AML-193 (cell line): ENCODE results near the gene TIE1.

Experiments used
- DNase-seq, 2 experiments: peaks; one replicate each; lab custom pipeline; 2025; lab: John Stamatoyannopoulos, UW

The TIE1 gene

DNA sequence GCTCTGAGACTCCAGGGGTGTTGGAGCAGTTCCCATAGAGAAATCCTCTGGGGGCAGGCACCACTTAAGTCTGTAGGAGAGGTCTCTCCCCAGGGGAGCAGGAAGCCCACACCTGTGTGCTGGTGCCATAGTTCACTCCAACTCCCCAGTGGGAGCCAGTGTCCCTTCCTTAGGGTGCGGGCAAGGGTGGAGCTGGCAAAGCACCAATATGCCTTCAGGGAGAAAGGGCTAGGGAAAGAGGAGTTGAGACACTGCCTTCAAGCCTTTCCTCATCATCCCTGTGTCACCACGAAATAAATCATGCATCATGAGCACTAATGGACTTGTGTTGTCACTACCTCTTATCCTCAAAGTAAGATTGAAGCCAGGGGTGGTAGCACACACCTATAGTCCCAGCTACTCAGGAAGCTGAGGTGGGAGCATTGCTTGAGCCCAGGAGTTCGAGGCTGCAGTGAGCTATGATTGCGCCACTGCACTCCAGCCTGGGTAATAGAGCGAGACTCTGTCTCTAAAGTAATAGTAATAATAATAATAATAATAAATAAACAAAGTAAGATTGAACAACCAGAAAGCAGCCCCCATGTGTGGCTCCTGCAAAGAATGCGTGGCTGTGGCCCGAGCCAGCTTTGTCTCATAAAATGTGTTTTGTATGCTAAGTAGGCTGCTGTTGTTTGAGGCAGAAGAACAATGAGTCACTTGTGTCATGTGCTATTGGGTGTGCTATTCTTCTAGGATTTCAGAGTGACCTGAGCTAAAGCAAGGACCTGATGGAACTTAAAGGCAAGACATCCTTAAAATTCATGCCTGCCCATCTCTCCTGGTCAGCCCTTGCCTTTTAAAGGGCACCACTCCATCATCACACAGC is 6.7 kb upstream of the TIE1 start:
- no peak for DNase-seq

DNA sequence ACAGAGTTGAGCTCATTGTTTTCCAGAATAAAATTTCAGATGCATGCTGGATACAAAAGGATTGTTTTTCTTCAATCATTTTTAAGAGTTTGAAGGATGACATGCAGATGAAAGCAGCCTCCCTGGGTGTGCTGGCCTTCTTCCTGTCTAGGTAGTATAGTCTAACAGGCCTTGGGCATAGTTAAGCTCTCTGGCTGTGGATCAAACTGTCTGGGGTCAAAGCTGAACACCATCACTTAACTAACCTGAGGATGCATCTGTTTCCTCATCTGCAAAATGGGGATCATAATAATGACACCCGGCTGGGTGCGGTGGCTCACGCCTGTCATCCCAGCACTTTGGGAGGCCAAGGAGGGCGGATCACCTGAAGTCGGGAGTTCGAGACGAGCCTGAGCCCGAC is 6.0 kb upstream of the TIE1 start:
- DNase-seq, result no peak

DNA sequence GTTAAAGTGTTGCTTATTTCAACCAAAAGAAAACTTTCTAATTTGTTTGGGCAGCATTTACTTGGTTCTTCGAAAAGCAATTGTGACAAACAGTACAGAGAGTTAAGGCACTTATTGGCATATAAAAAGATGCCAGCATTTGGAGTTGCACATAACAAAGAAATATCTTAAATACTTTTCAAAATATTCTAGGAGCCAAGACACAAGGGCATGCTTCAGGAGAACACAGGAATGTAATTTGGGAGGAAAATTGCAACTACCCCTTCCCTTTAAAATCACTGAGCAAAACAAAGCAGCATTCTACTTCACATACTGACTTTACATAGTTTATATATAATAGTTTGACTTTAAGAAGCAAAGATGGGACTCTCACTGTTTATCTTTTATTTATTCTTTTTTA is 4.6 kb upstream of the TIE1 start:
- no peak for DNase-seq

DNA sequence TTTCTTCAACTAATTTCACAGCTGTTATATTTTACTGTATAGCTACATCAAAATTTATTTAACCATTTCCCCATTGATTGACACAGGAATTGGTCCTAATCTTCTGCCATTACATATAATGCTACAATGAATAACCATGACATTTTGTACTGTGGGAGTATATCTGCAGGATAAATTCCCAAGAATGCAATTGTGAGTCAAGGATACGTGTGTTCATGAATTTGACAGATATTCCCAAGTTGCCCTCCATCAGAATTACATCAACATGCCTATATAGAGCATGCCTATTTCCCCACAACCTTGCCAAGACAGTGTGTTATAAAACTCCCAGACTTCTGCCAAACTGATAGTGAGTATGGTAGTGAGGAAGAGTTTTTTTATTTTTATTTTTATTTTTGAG is 2.7 kb upstream of the TIE1 start:
- no peak for DNase-seq

DNA sequence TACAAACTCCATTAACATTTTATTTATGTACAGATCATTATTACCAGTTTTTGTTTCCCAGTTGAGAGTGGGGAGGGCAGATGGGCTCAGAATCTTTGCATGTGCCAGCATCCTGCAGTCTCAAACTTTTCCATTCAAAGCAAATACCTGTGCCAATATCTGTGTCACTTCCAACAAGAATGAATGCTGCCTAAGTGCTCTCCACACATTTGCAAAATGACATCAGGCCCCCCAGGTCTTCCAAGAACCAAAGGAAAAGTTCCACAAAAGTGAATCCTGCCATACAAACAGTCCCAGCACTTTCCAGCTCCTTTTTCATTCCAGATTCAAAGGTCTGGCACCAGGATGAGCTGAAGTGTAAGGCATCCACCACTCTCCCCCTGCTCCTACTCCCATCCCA is 1.7 kb upstream of the TIE1 start:
- no peak for DNase-seq

DNA sequence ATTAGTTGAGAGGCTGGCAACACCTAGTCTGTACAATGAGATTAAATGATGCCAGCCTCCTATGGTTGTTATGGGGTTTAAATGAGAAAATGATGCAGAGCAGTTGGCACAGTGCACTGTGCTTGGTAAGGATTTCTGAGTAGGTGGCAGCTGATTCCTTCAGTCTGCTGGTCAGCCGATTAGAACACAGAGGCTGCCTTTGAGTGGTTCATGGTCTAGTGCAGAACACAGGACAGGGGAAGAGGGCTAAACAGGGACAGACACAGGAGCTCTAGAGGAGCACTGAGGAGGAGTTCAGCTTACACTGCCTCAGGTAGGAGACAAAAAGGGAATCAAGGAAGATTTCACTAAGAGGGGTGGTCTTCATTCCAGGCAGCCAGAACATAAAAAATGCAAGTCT is 1.4 kb downstream of the TIE1 start:
- no peak for DNase-seq

DNA sequence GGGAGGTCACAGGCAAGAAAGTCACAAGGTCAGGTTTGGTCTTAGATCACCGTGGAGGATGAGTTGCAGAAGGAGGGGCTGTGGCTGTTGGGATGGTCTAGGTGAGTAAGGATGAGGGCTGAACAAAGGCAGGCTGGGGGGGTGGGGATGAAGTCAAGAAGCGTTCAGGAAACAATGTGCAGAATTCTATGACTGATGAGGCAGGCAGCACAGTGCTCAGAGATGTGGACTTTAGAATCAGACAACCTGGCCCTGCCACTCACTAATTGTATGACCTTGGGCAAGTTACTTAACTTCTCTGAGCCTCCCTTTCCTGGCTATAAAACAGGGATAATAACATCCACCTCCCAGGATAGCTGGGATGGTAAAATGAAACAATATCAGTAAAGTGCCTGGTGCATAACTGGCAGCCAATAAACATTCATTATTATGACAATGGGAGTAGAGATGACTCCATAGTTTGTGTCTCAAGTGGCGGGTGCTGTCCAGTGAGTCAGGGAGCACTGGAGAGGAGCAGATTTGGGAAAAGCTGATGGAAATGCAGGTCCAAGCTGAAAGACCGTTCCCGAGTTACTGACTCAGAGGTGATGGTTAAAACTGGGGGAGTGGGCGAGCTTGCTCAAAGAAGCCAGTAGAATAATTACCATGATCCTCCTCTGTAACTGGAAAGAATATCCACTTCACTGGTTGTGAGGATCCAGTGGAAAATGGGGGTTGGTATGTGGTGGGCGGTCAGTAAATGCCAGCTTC is 2.1 kb downstream of the TIE1 start:
- no peak for DNase-seq

DNA sequence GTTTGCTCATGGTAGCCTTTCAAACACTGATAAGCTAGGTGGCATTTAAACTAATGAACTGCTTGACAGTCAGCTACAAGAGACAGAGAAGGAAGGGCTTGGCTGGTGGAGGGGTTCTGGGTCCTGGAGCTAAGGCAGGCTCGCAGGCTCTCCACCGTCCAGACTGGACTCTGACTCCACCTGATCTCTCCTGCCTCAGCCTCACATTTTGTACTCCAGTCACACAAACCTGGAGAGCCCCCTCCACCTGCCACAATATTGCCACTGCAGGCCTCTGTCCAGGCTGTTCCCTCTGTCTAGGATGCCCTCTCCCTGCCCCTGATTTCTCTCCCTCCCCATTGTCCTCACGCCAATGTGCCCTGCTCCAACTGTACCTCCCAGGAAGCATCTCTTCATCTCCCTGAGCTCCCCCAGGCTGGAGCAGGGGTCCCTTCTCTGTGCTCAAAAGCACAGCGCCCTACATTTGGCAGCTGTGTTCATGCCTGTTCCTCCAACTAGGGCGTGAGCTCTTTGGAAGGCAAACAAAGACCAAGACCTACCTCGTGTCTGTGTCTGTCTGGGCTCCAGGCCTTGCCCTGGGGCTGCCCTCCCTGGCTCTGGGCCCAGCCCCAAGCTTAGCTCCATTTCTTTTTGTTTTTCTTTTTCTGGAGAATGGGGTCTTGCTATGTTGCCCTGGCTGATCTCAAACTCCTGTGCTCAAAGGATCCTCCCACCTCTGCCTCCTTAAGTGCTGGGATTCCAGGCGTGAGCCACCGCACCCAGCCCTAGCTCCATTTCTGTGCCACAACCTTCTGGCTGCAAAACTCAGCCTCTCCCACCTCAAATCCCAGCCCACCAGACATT is 2.9 kb downstream of the TIE1 start:
- no peak for DNase-seq

DNA sequence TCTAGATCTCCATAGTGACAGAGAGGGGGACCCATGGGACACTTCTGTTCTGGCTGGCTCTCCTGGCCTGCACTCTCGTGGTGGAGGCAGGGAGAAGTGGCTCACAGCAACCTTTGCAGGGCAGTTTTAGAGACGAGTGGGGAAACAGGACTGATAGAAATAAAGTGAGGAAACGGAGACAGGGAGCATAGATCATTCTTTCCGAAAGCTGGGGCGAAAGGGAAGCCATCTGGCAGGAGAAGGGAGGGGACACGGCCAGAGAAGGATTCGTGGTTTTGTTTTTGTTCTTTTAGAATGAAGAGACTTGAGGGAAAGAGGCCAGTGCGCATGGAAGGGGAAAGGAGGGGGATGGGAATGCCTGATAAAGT is 3.5 kb downstream of the TIE1 start:
- DNase-seq, result no peak

DNA sequence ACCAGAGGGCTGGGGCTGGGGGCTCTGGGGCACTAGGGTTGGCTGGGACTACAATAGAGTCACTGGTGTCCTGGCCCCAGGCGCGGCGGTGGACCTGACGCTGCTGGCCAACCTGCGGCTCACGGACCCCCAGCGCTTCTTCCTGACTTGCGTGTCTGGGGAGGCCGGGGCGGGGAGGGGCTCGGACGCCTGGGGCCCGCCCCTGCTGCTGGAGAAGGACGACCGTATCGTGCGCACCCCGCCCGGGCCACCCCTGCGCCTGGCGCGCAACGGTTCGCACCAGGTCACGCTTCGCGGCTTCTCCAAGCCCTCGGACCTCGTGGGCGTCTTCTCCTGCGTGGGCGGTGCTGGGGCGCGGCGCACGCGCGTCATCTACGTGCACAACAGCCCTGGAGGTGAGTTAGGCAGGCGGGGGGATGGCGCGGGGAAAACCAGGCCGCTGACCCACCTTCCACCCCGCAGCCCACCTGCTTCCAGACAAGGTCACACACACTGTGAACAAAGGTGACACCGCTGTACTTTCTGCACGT is 4.1 kb downstream of the TIE1 start:
- DNase-seq, result no peak

DNA sequence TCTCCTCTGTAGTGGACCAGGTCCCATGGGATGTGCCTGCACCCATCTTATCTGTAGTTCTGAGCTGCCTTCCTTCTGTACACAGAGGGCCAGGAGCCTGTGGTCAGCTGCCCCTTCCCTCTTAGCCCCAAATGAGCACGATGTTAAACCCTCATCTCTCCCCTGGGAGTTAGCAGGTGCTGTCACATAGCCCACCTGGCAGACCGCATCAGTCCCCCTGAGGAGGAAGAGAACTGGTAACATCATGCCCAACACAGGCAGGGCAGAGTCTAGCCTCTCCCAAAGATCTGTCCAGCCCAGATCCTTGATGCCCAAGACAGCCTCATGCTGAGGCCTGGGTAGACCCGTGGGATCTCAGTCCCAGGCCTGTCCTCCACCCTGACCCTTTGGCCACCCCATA is 4.7 kb downstream of the TIE1 start:
- no peak for DNase-seq

DNA sequence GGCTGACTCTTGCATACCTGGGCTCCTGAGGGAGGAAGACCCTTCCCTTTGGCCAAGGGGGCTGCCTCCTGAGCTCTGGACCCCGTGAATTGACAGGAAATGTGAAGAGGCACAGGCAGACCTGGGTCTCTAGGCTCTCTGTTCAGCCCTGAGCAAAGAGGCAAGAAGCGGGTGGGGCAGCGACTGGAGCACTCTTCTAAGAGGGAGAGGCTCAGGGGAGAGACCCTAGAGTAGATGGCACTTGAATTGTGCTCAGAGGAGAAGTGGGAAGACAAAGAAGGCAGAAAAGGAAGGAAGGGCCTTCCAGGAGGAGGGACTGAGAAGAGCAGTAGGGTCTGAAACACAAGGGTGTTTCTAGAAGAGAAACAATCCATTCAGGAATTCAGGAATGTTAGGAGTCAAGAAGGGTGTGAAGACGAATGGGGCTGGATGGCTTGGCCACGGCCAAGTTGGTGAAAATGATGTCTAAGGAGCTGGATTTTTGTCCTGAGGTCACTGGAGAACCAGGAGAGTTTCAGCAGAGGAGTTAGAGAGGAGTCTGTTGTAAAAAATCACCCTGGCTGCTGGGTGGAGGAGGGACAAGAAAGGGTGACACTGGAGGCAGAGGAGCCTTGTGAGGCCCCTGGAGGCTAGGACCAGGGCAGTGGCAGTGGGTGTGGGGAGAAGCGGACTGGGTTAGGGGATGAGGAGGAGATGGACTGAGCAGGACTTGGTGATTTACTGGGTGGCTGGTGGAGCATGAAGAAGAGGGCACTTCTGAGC is 5.3 kb downstream of the TIE1 start:
- DNase-seq, result no peak

DNA sequence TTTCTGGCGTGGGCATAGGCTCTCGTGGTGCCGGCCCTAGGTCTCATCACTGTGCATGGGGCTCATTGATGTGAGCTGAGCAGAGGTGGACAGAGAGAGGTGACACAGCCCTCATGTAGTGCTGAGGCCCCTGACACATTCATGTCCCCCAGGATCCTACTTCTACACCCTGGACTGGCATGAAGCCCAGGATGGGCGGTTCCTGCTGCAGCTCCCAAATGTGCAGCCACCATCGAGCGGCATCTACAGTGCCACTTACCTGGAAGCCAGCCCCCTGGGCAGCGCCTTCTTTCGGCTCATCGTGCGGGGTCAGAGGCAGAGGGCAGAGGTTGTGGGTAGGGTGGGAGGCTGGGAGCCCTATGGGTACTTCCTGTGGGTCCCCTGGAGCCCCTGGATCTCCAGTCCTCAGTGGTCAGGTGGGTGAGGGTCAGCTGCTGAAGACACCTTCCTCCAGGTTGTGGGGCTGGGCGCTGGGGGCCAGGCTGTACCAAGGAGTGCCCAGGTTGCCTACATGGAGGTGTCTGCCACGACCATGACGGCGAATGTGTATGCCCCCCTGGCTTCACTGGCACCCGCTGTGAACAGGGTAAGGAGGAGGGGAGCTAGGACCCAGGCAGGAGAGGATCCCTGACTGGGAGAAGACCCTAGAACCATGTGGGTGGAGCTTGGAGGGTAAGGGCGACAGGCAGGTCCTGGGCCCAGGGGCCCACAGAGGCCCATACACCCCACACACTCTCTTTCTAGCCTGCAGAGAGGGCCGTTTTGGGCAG is 6.1 kb downstream of the TIE1 start:
- DNase-seq, result no peak

DNA sequence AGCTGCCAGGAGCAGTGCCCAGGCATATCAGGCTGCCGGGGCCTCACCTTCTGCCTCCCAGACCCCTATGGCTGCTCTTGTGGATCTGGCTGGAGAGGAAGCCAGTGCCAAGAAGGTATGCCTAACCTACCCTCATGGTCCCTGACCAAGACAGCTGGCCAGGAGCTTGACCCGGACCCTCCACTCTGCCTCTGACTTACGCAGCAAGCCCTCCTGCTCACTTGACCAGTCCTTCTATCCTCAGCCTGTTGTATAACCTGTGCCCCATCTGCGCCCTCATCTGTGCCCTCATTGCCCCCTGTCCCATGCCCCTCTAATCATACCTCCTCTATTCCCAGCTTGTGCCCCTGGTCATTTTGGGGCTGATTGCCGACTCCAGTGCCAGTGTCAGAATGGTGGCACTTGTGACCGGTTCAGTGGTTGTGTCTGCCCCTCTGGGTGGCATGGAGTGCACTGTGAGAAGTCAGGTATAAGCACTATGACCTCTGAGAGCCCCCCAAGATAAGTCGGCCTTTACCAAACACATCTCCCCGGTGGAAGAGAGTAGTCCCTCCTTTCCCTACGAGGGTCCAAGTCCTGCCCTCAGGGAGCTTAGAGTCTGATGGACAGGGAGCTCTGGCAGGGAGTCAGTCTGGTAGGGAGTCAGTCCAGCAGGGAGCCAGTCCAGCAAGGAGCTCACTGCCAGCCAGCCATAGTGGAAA is 6.8 kb downstream of the TIE1 start:
- no peak for DNase-seq

DNA sequence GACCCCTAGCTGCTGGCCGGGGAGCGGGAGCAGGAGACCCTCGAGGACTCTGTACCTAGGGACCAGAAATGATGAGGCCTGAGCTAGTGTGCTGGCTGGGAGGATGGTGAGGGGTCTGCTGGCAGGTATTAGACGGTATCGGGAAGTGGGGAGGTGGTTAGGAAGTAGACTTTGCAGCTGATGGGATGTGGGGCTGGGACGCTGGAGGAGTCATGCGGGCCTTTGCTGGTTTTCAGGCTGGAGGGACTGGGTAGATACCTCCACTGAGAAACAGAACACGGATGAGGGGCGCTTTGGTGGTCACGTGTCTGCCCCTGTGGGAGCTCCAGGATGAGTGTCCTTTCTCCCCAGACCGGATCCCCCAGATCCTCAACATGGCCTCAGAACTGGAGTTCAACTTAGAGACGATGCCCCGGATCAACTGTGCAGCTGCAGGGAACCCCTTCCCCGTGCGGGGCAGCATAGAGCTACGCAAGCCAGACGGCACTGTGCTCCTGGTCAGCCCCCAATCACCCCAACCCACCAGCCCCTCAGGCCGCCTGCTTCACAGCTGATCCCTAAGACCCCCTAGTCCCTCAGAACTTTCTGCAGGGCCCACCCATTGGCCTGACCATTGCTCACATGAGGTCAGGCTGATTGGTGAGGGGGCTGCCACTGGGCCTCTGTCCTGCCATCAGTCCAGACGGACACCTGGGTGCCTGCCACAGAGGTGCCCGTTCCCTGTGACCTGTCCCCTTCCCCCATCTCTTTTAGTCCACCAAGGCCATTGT is 8.0 kb downstream of the TIE1 start:
- no peak for DNase-seq

DNA sequence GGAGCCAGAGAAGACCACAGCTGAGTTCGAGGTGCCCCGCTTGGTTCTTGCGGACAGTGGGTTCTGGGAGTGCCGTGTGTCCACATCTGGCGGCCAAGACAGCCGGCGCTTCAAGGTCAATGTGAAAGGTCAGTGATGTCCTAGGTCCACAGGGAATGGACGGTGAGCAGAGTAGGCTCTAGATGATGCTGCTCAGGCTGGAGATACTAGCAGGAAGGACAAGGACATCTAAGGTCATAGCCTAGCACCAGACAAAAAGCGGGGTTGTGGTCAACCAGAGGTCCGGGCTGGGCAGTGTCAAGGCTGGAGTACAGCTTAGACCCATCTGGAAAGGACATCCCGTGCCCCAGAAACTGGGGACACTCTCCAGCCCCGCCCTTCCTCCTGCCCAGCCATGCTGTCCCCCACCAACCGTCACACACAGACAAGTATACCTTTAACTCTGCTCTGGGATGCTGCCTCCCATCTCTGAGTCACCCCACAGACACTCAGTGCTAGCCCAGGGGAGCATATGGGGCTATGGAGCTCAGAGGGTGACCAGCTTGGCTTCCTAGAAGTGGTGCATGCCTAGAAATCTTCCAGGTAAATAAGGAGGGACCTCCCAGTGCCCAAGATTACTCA is 8.7 kb downstream of the TIE1 start:
- no peak for DNase-seq

DNA sequence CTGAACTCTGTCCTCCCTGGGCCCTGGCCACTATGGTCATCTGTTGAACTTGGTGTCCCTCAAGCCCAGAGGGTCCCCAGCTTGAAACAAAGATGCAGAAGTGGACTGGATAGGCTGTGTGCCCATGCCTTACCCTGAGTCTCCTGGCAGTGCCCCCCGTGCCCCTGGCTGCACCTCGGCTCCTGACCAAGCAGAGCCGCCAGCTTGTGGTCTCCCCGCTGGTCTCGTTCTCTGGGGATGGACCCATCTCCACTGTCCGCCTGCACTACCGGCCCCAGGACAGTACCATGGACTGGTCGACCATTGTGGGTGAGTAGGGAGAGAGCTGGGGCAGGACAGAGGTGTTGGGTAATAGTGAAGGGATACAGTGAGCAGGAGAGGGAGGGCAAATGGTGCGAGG is 10.7 kb downstream of the TIE1 start:
- DNase-seq, result no peak

DNA sequence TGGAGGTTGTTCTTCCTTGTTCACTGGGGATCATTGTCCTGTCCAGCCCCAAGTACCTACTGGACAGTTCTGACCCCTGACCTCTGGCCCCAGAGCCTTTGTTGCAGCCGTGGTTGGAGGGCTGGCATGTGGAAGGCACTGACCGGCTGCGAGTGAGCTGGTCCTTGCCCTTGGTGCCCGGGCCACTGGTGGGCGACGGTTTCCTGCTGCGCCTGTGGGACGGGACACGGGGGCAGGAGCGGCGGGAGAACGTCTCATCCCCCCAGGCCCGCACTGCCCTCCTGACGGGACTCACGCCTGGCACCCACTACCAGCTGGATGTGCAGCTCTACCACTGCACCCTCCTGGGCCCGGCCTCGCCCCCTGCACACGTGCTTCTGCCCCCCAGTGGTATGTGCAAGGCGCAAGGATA is 11.4 kb downstream of the TIE1 start:
- DNase-seq, result no peak
